Natural killer cell (primary cell): ENCODE results near the gene RGS8. TPM values are rescaled to one million over a fixed set of nuclear protein-coding genes. Genes with fewer than 3 reads are reported as not detected.

Experiments used
- ATAC-seq, 3 donors: fragments of 150-1000 bp in 2 of 3; fragments of 200-7000 bp in 1 of 3; cut with Tn5 transposase; 1 replicate in 1 of 3; 2 replicates in 2 of 3; pipeline ENCODE4 v1.10.0; 2021; ENCODE audit warnings: mild to moderate bottlenecking in 2 of 3, moderate library complexity in 2 of 3
- DNase-seq, 2 donors: peaks; one replicate each; pipeline versions ENCODE4 v3.0.0 to v3.0.0-alpha.2; 2013 to 2021; ENCODE audit warnings: mixed read lengths in 1 of 2
- H3K27ac ChIP-seq: one replicate; pipeline ENCODE4 v1.5.1; 2013; ENCODE audit warnings: mild to moderate bottlenecking, low read length
- H3K27me3 ChIP-seq: one replicate; pipeline ENCODE4 v1.6.1; 2013; ENCODE audit warnings: low read length; ENCODE audit not compliant: control insufficient read depth, insufficient read depth
- H3K36me3 ChIP-seq: one replicate; pipeline ENCODE4 v1.6.1; 2013; ENCODE audit warnings: low read length; ENCODE audit not compliant: control insufficient read depth, insufficient read depth
- H3K4me1 ChIP-seq: one replicate; pipeline ENCODE4 v1.6.1; 2013; ENCODE audit warnings: low read length; ENCODE audit not compliant: control insufficient read depth, insufficient read depth
- H3K4me3 ChIP-seq: one replicate; pipeline ENCODE4 v1.5.1; 2013; ENCODE audit warnings: low read length
- H3K9me3 ChIP-seq: one replicate; pipeline ENCODE4 v1.6.1; 2013; ENCODE audit warnings: low read length; ENCODE audit not compliant: control insufficient read depth, insufficient read depth
- H3K27ac Mint-ChIP-seq, 2 donors: one replicate each; pipeline ENCODE4 v1.8.0; 2022; ENCODE audit warnings: mild to moderate bottlenecking in 2 of 2, mixed read lengths in 2 of 2, moderate library complexity in 1 of 2
- H3K27me3 Mint-ChIP-seq, 2 donors: one replicate each; pipeline ENCODE4 v1.8.0; 2022; ENCODE audit warnings: low read depth in 2 of 2, mixed read lengths in 2 of 2
- H3K36me3 Mint-ChIP-seq: one replicate; pipeline ENCODE4 v1.8.0; 2022; ENCODE audit warnings: mixed read lengths
- H3K4me1 Mint-ChIP-seq, 2 donors: one replicate each; pipeline ENCODE4 v1.8.0; 2022; ENCODE audit warnings: mixed read lengths in 2 of 2
- H3K4me3 Mint-ChIP-seq: one replicate; pipeline ENCODE4 v1.8.0; 2022; ENCODE audit warnings: mild to moderate bottlenecking, moderate library complexity, mixed read lengths
- H3K9me3 Mint-ChIP-seq, 2 donors: one replicate each; pipeline ENCODE4 v1.8.0; 2022; ENCODE audit warnings: mixed read lengths in 2 of 2
- CTCF ChIP-seq: fragments of 200-600 bp; IDR thresholded peaks from one replicate; pipeline ENCODE4 v1.8.0; 2022; ENCODE audit warnings: antibody characterized with exemption
- WGBS: methylation state at CpG from one replicate; pipeline ENCODE4 v1.1.7; 2013; ENCODE audit warnings: missing lambda C conversion rate; ENCODE audit not compliant: insufficient coverage; 5-methylcytosine and 5-hydroxymethylcytosine counted together
- intact Hi-C: fragments of 100-400 bp; cut with micrococcal nuclease; formaldehyde crosslinking; loops from one replicate; pipeline ENCODE4 v1.14.2; 2022
- total RNA-seq, 4 donors: library from RNA; stranded (reverse); fragments of 120-200 nt in 1 of 4; gene quantifications; one replicate each; pipeline versions ENCODE4 v1.2.3 to v1.2.4, GENCODE V29; 2013 to 2022

RGS8 gene
- total RNA-seq, 3 donors from 2014 or later (not counting 1 experiment from before 2014, with no cell fraction given): not detected

GRCh38 chr1:182674346-182675246 is 9.8 kb downstream of the RGS8 start:
- 87% methylated on average over 8 of the region's 8 CpGs for WGBS
- DNase-seq (no peak), ATAC-seq (no peak)
- peaks cover 32 to 42% of the 10 kb centered on the region in 2 donors for H3K27me3 Mint-ChIP-seq
- no peaks in the 10 kb centered on the region for H3K4me1 Mint-ChIP-seq
- H3K27ac Mint-ChIP-seq: no peak overlapping the region
- no peak for TF ChIP-seq CTCF
- intact Hi-C loops: no loop called here
- no peak overlapping the region for H3K27ac ChIP-seq
- no peaks in the 10 kb centered on the region for H3K4me1 ChIP-seq
- no peaks in the 10 kb centered on the region for H3K36me3 Mint-ChIP-seq
- H3K36me3 ChIP-seq: no peaks in the 10 kb centered on the region
- no peaks in the 10 kb centered on the region for H3K9me3 Mint-ChIP-seq
- H3K9me3 ChIP-seq: no peaks in the 10 kb centered on the region
- no peak overlapping the region for H3K4me3 Mint-ChIP-seq
- H3K4me3 ChIP-seq: no peak overlapping the region
- H3K27me3 ChIP-seq: peaks cover 4% of the 10 kb centered on the region

GRCh38 chr1:182672487-182672836 is 11.9 kb downstream of the RGS8 start:
- no peak overlapping the region for H3K27ac ChIP-seq
- no peaks in the 10 kb centered on the region for H3K4me1 ChIP-seq
- ATAC-seq (no peak), DNase-seq (no peak)
- no peaks in the 10 kb centered on the region for H3K9me3 ChIP-seq
- Mint-ChIP-seq H3K36me3 (no peaks in the 10 kb centered on the region), H3K9me3 (no peaks in the 10 kb centered on the region), H3K4me3 (no peak overlapping the region), H3K27me3 (peaks cover 24 to 42% of the 10 kb centered on the region in 2 donors), H3K27ac (no peak overlapping the region), H3K4me1 (no peaks in the 10 kb centered on the region)
- no peak overlapping the region for H3K4me3 ChIP-seq
- H3K36me3 ChIP-seq: no peaks in the 10 kb centered on the region
- H3K27me3 ChIP-seq: peaks cover 4% of the 10 kb centered on the region
- no peak for TF ChIP-seq CTCF
- intact Hi-C loops: no loop called here
- WGBS: 36% methylated on average over 1 of the region's 1 CpG

- H3K4me3 ChIP-seq: no peak overlapping the region
- 69% methylated on average over 12 of the region's 12 CpGs for WGBS
- no peak for TF ChIP-seq CTCF
- no peaks in the 10 kb centered on the region for H3K9me3 ChIP-seq
- H3K27me3 ChIP-seq: peaks cover 4% of the 10 kb centered on the region
- no peak overlapping the region for H3K4me3 Mint-ChIP-seq
- no peaks in the 10 kb centered on the region for H3K36me3 Mint-ChIP-seq
- no peaks in the 10 kb centered on the region for H3K36me3 ChIP-seq
- H3K4me1 ChIP-seq: no peaks in the 10 kb centered on the region
- H3K9me3 Mint-ChIP-seq: no peaks in the 10 kb centered on the region
- no peak overlapping the region for H3K27ac Mint-ChIP-seq
- intact Hi-C loops: no loop called here
- no peaks in the 10 kb centered on the region for H3K4me1 Mint-ChIP-seq
- DNase-seq (no peak), ATAC-seq (no peak)
- H3K27ac ChIP-seq: no peak overlapping the region
- peaks cover 24 to 42% of the 10 kb centered on the region in 2 donors for H3K27me3 Mint-ChIP-seq
These were observed 12.5 kb downstream of the RGS8 start for GRCh38 chr1:182671750-182672486.
